ENCODE data around the gene CARD11. TPM values are rescaled to one million over a fixed set of nuclear protein-coding genes. Genes with fewer than 3 reads are reported as not detected.

The CARD11 gene
- total and polyA plus RNA-seq, 2 experiments from 2014 or later: 17.7 to 29.0 TPM

- Mint-ChIP-seq H3K9me3 (no peaks in the 10 kb centered on the region), H3K4me3 (no peak overlapping the region), H3K4me1 (peaks cover 6% of the 10 kb centered on the region; the same call in 2 of the 3 replicates), H3K27ac (no peak overlapping the region), H3K27me3 (ENCODE audit: insufficient read depth, low read depth, poor library complexity) (peaks cover 7% of the 10 kb centered on the region), H3K36me3 (ENCODE audit: low read depth) (no peaks in the 10 kb centered on the region)
- Histone ChIP-seq H3K27me3 (ENCODE audit: insufficient read depth) (no peaks in the 10 kb centered on the region), H4K20me1 (replicated peaks; ENCODE audit: insufficient read depth) (no peaks in the 10 kb centered on the region), H3K4me1 (ENCODE audit: insufficient read depth) (peaks cover 6% of the 10 kb centered on the region; the same call in 1 of the 2 replicates), H3K79me2 (replicated peaks; ENCODE audit: insufficient read depth) (no peaks in the 10 kb centered on the region), H2AFZ (no peak overlapping the region), H3K36me3 (ENCODE audit: insufficient read depth) (no peaks in the 10 kb centered on the region), H3F3A (replicated peaks; ENCODE audit: low read depth) (0 out of 2 replicates have a peak, but pooled peaks cover under 1% of the 10 kb centered on the region), H3K9me2 (ENCODE audit: insufficient read depth) (no peaks in the 10 kb centered on the region), H3K4me2 (no peak overlapping the region), H3K4me3 (no peak overlapping the region), H3K27ac (ENCODE audit: low read depth) (no peak overlapping the region)
- no peak for DNase-seq (ENCODE audit: low spot score)
- ATAC-seq: no peak
- TF ChIP-seq STAT1 (IDR thresholded peaks at IDR 0.05; ENCODE audit: unreplicated experiment) (no peak), ZNF462 (CRISPR knock-in tag; IDR thresholded peaks at IDR 0.05) (no peak), CREB1 (CRISPR knock-in tag; IDR thresholded peaks at IDR 0.05; ENCODE audit: low read depth) (no peak), POLR2AphosphoS5 (IDR thresholded peaks at IDR 0.05; ENCODE audit: low read depth) (no peak), JUNB (IDR thresholded peaks at IDR 0.05; ENCODE audit: unreplicated experiment) (no peak), EZH2phosphoT487 (IDR thresholded peaks at IDR 0.05; ENCODE audit: unreplicated experiment) (no peak), ZNF331 (CRISPR knock-in tag; IDR thresholded peaks at IDR 0.05; ENCODE audit: low read depth) (no peak), CTCF (conservative IDR thresholded peaks at IDR 0.05; ENCODE audit: low read depth in 2 of 2) (no peak), NANOG (IDR thresholded peaks at IDR 0.05; ENCODE audit: borderline replicate concordance) (no peak), ETS1 (IDR thresholded peaks at IDR 0.05) (no peak), ZNF114 (CRISPR knock-in tag; IDR thresholded peaks at IDR 0.05) (no peak), REST (IDR thresholded peaks at IDR 0.05; ENCODE audit: unreplicated experiment) (no peak), EZH2 (IDR thresholded peaks at IDR 0.05; ENCODE audit: low read depth, unreplicated experiment) (no peak)
These were observed 185.0 kb downstream of the CARD11 start for GRCh38 chr7:2858621-2859020.
